ENCODE data around the gene KHDC3L.
"Not testable (repeated sequence)": the region's sequence is repeated elsewhere in the genome, so short reads cannot be mapped to it uniquely, and the experiment has no call there.

The KHDC3L gene

DNA sequence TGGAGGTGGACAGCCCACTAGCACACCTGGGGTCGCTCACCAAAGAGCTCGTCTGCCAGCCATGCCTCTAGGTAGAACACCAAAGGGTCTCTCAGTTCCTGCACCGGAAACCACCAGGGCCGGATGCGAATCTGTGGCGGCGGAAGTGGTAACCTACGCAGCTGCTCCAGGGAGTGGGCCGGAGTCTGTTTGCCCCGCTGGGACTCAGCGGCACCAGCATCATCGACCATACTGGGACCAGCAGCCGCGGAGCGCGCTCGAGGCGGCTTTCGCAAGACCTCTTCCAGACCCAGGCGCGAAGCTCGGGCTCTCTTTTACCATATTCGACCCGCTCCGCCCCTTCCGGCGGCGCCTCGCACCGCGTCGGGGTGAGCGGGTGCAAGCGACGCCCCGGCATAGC is 7.1 kb downstream of the KHDC3L start, which contains the start of gene OOEP:
Gene OOEP (minus strand): TSS at position 335 of the 400 bp plus-strand sequence. CDS start 105 bp downstream, at position 230.
- no peak for DNase-seq (ENCODE audit: low spot score)

- DNase-seq (ENCODE audit: low spot score) = no peak
These were observed 9.5 kb downstream of the KHDC3L start for GRCh38 chr6:73371984-73372383.

- DNase-seq (ENCODE audit: low spot score) = no peak
These were observed 10.1 kb downstream of the KHDC3L start for GRCh38 chr6:73372516-73372915.

GRCh38 chr6:73375216-73375615 is 12.8 kb downstream of the KHDC3L start:
- no peak for DNase-seq (ENCODE audit: low spot score)

- no peak for DNase-seq (ENCODE audit: low spot score)
These were observed 14.8 kb downstream of the KHDC3L start for GRCh38 chr6:73377225-73377624.

- not testable (repeated sequence) for DNase-seq (ENCODE audit: low spot score)
These were observed 19.1 kb downstream of the KHDC3L start for GRCh38 chr6:73381531-73381930.

- DNase-seq (ENCODE audit: low spot score) = no peak
These were observed 20.1 kb downstream of the KHDC3L start for GRCh38 chr6:73382462-73383113.

DNA sequence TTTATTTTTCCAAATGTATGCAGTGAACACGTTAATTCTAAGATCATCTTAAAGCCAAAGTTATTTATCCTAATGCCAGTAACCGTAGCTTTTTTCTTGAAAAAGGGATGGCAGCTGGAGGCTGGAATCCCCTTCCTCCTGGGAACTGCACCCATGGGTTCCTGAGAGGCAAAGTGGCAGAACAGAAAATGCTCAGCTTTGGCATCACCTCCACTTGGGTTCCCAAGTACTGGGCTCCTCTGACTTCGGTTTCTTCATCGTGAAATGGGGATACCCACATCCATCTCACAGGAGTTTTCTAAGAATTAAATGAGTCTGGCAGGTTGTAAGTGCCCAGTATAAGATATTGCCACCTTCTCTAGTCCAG is 26.0 kb downstream of the KHDC3L start:
- DNase-seq (ENCODE audit: low spot score) = no peak

- DNase-seq (ENCODE audit: low spot score) = no peak
These were observed 26.5 kb downstream of the KHDC3L start for GRCh38 chr6:73388800-73389512.

DNA sequence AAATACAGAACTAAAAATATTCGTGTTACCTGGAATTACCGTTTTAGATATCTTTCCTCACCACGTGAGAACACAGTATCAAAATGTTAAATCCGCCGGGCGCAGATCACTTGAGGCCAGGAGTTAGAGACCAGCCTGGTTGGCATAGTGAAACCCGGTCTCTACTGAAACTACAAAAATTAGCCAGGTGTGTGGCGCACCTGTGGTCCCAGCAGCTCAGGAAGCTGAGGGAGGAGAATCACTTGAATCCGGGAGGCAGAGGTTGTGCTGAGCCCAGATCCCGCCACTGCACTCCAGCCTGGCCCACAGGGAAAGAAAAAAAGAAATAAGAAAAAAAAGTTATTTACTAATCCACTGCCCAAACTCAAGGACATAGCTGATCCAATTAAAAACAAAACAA is 27.4 kb downstream of the KHDC3L start:
- no peak for DNase-seq (ENCODE audit: low spot score)

DNA sequence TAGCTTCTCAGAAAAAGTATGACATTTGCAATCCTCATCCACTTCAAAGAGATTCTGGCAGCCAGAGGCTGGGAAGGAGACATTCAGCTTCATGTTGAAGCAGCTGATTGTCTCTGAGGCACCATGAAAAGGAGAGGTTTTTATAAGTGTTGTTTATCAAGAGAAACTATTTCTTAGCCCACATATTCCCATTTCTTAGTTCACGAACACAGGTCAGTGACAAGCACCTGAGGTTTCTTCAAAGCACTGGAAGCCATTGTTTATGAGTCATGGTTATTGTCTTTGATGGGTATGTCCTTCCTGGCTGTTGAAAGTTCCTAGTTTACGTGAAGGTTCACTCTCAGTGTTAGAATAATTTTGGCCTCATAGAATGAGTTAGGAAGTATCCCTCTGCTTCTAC is 29.2 kb downstream of the KHDC3L start:
- no peak for DNase-seq (ENCODE audit: low spot score)

DNA sequence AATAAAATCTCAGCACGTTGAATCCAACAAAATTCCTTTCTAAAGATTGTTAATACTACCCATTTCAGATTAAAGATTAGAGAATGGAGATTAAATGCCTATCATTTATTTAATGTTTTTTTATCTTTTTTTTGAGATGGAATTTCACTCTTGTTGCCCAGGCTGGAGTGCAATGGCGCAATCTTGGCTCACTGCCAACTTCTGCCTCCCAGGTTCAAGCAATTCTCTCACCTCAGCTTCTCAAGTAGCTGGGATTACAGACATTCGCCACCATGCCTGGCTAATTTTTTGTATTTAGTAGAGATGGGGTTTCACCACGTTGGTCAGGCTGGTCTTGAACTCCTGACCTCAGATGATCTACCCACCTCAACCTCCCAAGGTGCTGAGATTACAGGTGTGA is 29.7 kb downstream of the KHDC3L start:
- DNase-seq (ENCODE audit: low spot score) = not testable (repeated sequence)

DNA sequence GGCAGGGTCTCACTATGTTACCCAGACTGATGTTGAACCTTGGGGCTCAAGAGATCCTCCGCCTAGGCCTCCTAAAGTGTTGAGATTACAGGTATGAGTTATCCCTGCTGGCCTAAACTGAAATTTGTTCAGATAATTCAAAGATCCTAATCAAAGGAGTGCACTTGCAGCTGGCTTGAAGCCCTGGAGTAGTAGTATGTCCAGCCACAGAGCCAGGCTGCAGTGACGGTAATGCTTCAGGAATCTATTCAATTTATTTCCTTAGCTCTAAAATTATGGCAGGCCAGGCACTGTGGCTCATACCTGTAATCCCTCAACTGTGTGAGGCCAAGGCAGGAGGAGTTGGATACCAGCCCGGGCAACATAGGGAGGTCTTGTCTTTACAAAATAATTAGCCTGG is 30.8 kb downstream of the KHDC3L start:
- no peak for DNase-seq (ENCODE audit: low spot score)

DNA sequence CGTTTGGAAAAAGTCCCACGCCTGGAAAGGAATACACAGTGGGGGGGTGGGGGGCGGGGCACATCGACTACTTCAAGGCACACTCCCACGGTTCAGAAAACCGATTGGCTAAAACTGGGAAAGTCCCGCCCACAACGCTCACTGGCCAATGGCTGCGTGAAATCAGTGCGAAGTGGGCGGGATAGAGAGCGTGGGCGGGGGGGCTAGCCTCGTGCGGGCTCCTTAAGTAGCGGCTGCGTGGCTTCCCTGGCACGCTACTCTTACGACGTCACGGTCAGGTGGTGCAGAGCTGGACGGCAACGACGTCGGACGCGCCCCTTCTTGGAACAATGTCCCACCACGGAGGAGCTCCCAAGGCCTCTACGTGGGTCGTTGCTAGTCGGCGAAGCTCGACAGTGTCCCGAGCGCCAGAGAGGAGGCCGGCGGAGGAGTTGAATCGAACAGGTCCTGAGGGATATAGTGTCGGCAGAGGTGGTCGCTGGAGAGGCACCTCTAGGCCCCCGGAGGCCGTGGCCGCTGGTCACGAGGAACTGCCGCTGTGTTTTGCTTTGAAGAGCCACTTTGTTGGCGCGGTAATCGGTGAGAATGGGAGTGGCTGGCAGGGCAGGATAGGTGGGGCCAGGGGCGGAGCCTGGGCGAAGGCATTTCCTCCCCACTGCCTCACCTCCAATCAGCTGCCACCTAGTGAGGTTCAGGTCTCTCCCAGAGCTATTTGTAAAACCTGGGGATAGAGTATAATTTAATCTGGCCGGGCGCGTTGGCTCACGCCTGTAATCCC is 32.3 kb downstream of the KHDC3L start, which contains the start of gene DDX43:
Gene DDX43 (plus strand): TSS at position 252 of the 778 bp plus-strand sequence. CDS start 78 bp downstream, at position 330.
- DNase-seq (ENCODE audit: low spot score) = no peak

- DNase-seq (ENCODE audit: low spot score) = no peak
These were observed 33.4 kb downstream of the KHDC3L start for GRCh38 chr6:73395875-73396274.

- DNase-seq (ENCODE audit: low spot score) = no peak
These were observed 38.2 kb downstream of the KHDC3L start for GRCh38 chr6:73400656-73401055.

DNA sequence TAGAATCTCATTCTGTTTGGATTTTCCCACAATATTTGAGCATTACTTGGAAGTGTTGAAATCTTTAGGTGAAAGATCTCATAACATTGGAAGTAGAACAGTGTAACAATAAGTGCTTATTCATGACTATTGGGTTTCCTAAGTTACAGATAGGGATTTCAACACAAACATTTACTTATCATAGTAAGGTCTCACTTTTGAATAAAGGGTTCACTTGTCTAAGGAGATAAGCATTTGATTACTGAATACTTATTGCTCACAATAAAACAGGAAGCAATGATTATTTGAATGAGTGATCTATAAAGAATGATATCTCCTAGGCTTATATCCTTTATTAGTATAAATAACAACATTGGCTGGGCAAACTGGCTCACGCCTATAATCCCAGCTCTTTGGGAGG is 46.9 kb downstream of the KHDC3L start:
- DNase-seq (ENCODE audit: low spot score) = no peak

GRCh38 chr6:73413102-73413501 is 50.6 kb downstream of the KHDC3L start:
- no peak for DNase-seq (ENCODE audit: low spot score)
